PC-9 (cell line): Measurements from ENCODE around the gene NAXD. TPM values are rescaled to one million over a fixed set of nuclear protein-coding genes. Genes with fewer than 3 reads are reported as not detected.

Experiments
- BruUV-seq: library from RNA; stranded (reverse); fragments of 400-500 nt; replicated peaks from 2 replicates; lab custom pipeline; 2021; lab: Mats Ljungman, UMichigan
- CTCF ChIA-PET: fragments of 300-600 bp; sonication (Branson Sonifier 250); formaldehyde crosslinking; loops from one replicate; lab custom pipeline; 2022; ENCODE audit warnings: antibody characterized with exemption; lab: Charles Lee
- POLR2A ChIA-PET: fragments of 300-600 bp; sonication (Branson Sonifier 250); formaldehyde crosslinking; loops from one replicate; lab custom pipeline; 2022; ENCODE audit warnings: antibody characterized with exemption; ENCODE audit not compliant: unreplicated experiment; lab: Charles Lee
- DNase-seq, 2 experiments: peaks; one replicate each; pipeline versions ENCODE4 v3.0.0 to v3.0.0-alpha.2; 2015 to 2022; ENCODE audit warnings: mixed read lengths in 1 of 2
- H2AFZ ChIP-seq: fragments of 200-600 bp; sonication (generic); 2 replicates; pipeline ENCODE4 v1.8.1; 2017; ENCODE audit warnings: antibody characterized with exemption
- H3F3A ChIP-seq: fragments of 200-600 bp; sonication (generic); 2 replicates; pipeline ENCODE4 v1.8.1; 2017; ENCODE audit warnings: antibody characterized with exemption, mild to moderate bottlenecking, low read depth; ENCODE audit not compliant: insufficient read depth
- H3K27ac ChIP-seq: fragments of 200-600 bp; sonication (generic); 2 replicates; pipeline ENCODE4 v1.6.1; 2016; ENCODE audit warnings: mixed run types
- H3K27me3 ChIP-seq: fragments of 200-600 bp; sonication (generic); 2 replicates; pipeline ENCODE4 v1.6.1; 2016; ENCODE audit warnings: low read depth, mixed run types; ENCODE audit not compliant: insufficient read depth
- H3K36me3 ChIP-seq: fragments of 200-600 bp; sonication (generic); 2 replicates; pipeline ENCODE4 v1.6.1; 2016; ENCODE audit warnings: low read depth, mixed run types
- H3K4me1 ChIP-seq: fragments of 200-600 bp; sonication (generic); replicated peaks from 2 replicates; pipeline ENCODE4 v1.6.1; 2016; ENCODE audit warnings: mixed run types; ENCODE audit not compliant: insufficient read depth
- H3K4me2 ChIP-seq: fragments of 200-600 bp; sonication (generic); 2 replicates; pipeline ENCODE4 v1.6.1; 2017; ENCODE audit warnings: mixed run types
- H3K4me3 ChIP-seq: fragments of 200-600 bp; sonication (generic); 2 replicates; pipeline ENCODE4 v1.6.1; 2016; ENCODE audit warnings: mixed run types
- H3K79me2 ChIP-seq: fragments of 200-600 bp; sonication (generic); 2 replicates; pipeline ENCODE4 v1.6.1; 2017; ENCODE audit warnings: low read depth, mixed run types
- H3K9me2 ChIP-seq: fragments of 200-600 bp; sonication (generic); 2 replicates; pipeline ENCODE4 v1.8.1; 2017; ENCODE audit warnings: mild to moderate bottlenecking; ENCODE audit not compliant: insufficient read depth
- H3K9me3 ChIP-seq: fragments of 200-600 bp; sonication (generic); 2 replicates; pipeline ENCODE4 v1.8.1; 2016; ENCODE audit warnings: low read depth; ENCODE audit not compliant: insufficient read depth
- H4K20me1 ChIP-seq: fragments of 200-600 bp; sonication (generic); 2 replicates; pipeline ENCODE4 v1.8.1; 2017; ENCODE audit not compliant: insufficient read depth
- EZH2 ChIP-seq: fragments of 200-600 bp; sonication (generic); IDR thresholded peaks from 2 replicates; pipeline ENCODE4 v1.8.0; 2017; ENCODE audit warnings: antibody characterized with exemption, low read depth
- intact Hi-C: fragments of 100-400 bp; cut with micrococcal nuclease; formaldehyde crosslinking; loops from one replicate; pipeline ENCODE4 v1.10.0; 2022; ENCODE audit not compliant: unreplicated experiment
- total RNA-seq: library from RNA; stranded (reverse); gene quantifications from 2 replicates; pipeline ENCODE4 v1.2.3, GENCODE V29; 2021
- TF ChIP-seq, protein P1 (sequence below): fragments of 200-600 bp; sonication (generic); conservative IDR thresholded peaks from 2 replicates; pipeline ENCODE4 v1.6.1; 2017; ENCODE audit warnings: mixed run types, antibody characterized with exemption, mild to moderate bottlenecking, moderate library complexity

The NAXD gene
- total RNA-seq, 1 experiment from 2014 or later = 30.2 TPM

- no TSS peak for BruUV-seq
- Histone ChIP-seq H3K27me3 (no peaks in the 10 kb centered on the region), H2AFZ (no peak overlapping the region), H3K36me3 (peaks cover 16% of the 10 kb centered on the region; the same call in 1 of the 2 replicates), H3K4me2 (no peak overlapping the region), H3K4me3 (no peak overlapping the region), H3K4me1 (peaks cover 16% of the 10 kb centered on the region), H4K20me1 (peaks cover 88% of the 10 kb centered on the region), H3K79me2 (peaks cover 100% of the 10 kb centered on the region), H3K9me2 (no peaks in the 10 kb centered on the region), H3F3A (peaks cover 16% of the 10 kb centered on the region), H3K27ac (no peak overlapping the region), H3K9me3 (no peaks in the 10 kb centered on the region)
- intact Hi-C loops = no loop called here
- POLR2A ChIA-PET = interaction anchor here (0.5 kb wide), 1 partner anchor 19 kb away, joined by 3 read pairs; no protein-coding TSS in a partner anchor
- DNase-seq = no peak
- CTCF ChIA-PET = interaction anchor here (0.6 kb wide), 1 partner anchor 37 kb away, joined by 6 read pairs; no protein-coding TSS in a partner anchor
- TF ChIP-seq, protein P1, sequence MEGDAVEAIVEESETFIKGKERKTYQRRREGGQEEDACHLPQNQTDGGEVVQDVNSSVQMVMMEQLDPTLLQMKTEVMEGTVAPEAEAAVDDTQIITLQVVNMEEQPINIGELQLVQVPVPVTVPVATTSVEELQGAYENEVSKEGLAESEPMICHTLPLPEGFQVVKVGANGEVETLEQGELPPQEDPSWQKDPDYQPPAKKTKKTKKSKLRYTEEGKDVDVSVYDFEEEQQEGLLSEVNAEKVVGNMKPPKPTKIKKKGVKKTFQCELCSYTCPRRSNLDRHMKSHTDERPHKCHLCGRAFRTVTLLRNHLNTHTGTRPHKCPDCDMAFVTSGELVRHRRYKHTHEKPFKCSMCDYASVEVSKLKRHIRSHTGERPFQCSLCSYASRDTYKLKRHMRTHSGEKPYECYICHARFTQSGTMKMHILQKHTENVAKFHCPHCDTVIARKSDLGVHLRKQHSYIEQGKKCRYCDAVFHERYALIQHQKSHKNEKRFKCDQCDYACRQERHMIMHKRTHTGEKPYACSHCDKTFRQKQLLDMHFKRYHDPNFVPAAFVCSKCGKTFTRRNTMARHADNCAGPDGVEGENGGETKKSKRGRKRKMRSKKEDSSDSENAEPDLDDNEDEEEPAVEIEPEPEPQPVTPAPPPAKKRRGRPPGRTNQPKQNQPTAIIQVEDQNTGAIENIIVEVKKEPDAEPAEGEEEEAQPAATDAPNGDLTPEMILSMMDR = no peak
- no peak for TF ChIP-seq EZH2
These were observed 5.3 kb downstream of the NAXD start for GRCh38 chr13:110620596-110620995.

DNA sequence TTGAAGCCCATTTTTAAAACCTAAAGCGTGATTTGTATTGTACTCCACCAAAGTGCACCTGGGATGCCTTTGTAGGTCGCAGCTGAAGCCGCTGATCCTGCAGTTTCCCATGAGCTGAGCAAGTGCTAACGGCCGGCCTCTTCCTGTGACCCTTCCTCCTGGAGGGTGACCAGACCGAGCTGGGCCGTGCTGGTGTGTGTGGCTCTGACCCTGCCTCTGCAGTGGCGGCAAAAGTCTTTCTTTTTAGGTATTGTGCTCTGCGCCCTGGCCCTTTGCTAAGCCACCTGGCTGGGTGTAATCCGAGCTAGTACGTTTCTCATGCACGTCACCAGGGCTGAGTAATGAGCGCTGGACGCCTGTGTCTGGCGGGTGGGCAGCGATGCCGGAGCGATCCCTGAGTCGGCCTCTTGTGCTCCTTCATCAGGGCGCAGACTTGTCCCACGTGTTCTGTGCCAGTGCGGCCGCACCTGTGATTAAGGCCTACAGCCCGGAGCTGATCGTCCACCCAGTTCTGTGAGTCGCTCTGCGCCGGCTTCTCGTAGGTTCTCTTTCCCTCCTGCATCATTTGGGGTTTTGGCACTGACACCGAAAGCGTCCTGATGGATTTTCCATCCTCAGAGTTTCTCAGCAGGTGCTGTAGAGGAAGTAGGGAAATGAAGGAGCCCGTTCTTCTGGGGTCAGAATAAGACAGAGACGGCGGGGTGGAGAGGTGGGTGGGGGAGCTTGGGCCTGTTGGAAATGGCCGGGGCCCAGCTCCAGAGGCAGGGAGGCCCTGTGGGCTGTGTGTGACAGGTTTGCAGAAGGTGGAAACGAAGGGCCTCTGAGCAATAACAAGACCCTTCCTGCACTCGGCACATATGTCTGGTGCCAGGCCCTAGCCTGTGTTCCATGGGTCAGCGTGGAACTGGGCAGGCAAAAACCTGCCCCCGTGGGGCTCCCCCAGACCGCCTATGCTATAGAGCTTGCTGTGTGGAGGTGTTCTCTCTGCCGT, 9.7 kb downstream of the NAXD start:
- POLR2A ChIA-PET = no interaction called here
- TF ChIP-seq EZH2 = no peak
- TF ChIP-seq, protein P1 = no peak
- Histone ChIP-seq H3K27me3 (no peaks in the 10 kb centered on the region), H3K4me2 (no peak overlapping the region), H3K4me1 (no peaks in the 10 kb centered on the region), H2AFZ (no peak overlapping the region), H3K36me3 (peaks cover 10% of the 10 kb centered on the region; the same call in 1 of the 2 replicates), H4K20me1 (peaks cover 87% of the 10 kb centered on the region), H3K4me3 (no peak overlapping the region), H3F3A (no peaks in the 10 kb centered on the region), H3K27ac (no peak overlapping the region), H3K9me3 (no peaks in the 10 kb centered on the region), H3K79me2 (peaks cover 96% of the 10 kb centered on the region), H3K9me2 (no peaks in the 10 kb centered on the region)
- intact Hi-C loops = no loop called here
- no peak for DNase-seq
- CTCF ChIA-PET = no interaction called here
- no TSS peak for BruUV-seq

DNA sequence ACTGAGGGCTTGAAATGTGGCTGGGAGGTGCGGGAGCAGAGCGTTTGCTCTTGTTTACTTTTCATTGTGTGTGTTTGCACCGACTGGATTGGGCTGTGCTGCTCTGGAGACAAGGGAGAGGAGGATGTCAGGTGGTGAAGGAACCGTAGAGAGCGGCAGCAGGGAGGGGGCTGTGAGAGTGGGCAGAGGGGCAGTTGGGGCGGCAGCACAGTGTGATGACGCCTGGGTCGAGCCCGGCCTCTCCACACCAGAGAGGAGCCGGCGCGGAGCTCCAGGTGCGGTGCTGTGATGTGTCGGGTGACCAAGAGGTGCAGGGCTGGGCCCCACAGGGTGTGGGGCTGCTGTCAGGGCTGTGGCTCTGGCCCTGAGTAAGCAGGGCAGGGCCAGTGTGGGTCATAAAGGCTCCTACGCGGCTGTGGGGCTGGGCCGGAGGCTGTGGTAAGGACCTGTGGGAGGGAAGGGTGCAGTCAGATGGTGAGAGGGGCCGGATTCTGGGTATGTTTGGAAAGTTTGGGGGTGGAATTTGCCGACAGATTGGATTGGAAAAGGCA, 10.5 kb downstream of the NAXD start:
- H3K9me3 ChIP-seq = no peaks in the 10 kb centered on the region
- no peak overlapping the region for H3K4me2 ChIP-seq
- no peaks in the 10 kb centered on the region for H3K4me1 ChIP-seq
- H4K20me1 ChIP-seq = peaks cover 85% of the 10 kb centered on the region
- intact Hi-C loops = no loop called here
- DNase-seq = no peak
- POLR2A ChIA-PET = no interaction called here
- peaks cover 10% of the 10 kb centered on the region; the same call in 1 of the 2 replicates for H3K36me3 ChIP-seq
- peaks cover 96% of the 10 kb centered on the region for H3K79me2 ChIP-seq
- H3F3A ChIP-seq = no peaks in the 10 kb centered on the region
- CTCF ChIA-PET = no interaction called here
- H3K27me3 ChIP-seq = no peaks in the 10 kb centered on the region
- TF ChIP-seq, protein P1 = no peak
- no peak for TF ChIP-seq EZH2
- H3K27ac ChIP-seq = no peak overlapping the region
- no TSS peak for BruUV-seq
- no peaks in the 10 kb centered on the region for H3K9me2 ChIP-seq
- no peak overlapping the region for H2AFZ ChIP-seq
- H3K4me3 ChIP-seq = no peak overlapping the region
